ENCODE measurements around the gene KIF14. TPM values are rescaled to one million over a fixed set of nuclear protein-coding genes. Genes with fewer than 3 reads are reported as not detected.

Gene KIF14
- total RNA-seq = 22.1 and 24.4 TPM in 2 replicates

DNA sequence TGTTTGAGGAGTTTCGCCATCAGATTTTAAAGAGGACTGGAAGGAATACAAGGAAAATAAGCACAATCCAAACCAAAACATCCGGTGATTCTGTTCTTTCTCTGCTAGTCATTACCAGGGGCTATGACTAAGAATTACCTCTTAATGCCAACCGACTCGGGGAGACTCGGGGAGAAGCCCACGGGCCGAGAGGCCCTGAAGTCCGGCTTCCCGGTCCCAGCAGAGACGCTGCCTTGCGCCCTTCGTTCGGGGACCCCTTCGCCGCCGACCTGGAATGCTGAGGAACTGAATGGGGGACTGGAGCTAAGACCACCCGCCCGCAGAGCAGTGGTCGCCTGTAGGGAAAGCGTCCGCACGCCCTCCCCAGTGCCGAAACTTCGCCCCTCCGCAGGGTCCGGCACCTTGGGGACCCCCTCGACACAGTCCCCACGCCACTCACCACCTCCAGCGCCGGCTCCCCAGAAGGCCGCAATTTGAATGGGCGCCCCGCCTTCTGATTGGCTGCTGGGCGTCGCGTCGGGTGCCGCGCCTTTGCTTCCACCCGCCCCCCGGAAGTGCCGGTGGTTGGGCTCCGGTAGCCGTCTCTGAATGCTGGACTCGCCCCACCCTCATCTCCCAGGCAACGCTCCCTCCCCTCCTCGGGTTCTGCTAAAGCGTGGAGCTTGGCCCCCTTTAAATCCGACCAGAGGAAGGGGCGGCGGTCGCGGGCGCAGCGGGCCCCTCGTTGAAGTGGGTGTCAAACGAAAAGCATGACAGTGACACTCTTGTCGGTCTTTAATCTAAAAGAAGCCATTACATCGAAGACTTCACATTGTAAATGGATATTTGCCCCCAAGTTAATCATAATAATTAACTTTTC is at the start of gene KIF14:
Gene KIF14, minus strand, starts transcription at position 479 of the 859 bp plus-strand sequence. CDS start 2,028 bp downstream, outside the sequence.
- intact Hi-C loops (cut with micrococcal nuclease) = loop anchor here (1.0 to 5.0 kb wide), 6 partner anchors 50 to 534 kb away; partner anchors contain the start of genes CAMSAP2, KIF21B and TMEM9

DNA sequence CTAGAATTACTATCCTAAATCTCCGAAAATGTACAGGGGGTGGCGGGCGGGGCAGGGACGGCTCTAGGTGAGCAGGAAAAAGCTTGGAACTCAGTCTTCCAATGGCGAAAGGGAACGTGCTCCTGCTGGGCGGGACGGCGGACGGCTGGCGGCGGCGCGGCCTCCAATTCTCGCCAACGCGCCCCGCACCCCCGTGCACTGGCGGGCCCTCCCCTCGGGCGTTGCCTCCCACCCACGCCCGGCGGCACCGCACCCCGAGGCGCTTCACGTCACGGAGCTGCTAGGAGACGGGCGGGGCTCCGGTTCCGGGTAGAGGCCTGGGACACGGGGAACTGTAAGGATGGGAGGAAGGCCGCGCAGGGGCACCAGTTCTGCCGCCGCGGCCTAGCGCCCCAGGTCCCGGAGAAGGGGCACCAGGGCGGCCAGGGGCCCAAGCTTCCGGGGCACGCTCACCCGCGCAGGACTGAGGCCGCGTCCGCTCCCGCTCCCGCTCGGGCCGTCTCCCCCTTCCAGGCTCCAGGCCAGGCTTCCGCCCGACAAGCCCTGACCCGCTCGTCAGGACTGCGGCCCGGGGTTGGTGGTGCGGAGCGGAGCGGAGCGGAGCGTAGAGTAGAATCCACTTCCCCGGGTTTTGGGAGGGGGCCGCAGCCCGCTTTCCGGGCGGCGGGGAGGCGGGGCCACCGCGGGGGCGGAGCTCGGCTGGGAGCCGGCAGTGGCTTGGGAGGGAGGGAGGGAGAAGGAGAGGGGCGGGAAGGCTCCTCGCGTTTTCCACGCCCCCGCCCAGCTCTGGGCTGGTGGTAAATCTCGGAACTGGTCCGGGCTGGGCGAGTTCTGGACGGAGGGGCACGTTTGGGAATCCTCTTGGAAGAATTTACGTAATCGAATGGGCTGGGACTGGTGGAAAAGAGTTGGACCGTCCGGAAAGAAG is 49.0 kb upstream of the KIF14 start, which contains the start of gene DDX59:
Gene DDX59, minus strand, starts transcription at position 594 of the 928 bp plus-strand sequence. CDS start 3,167 bp downstream, outside the sequence.
- intact Hi-C loops (cut with micrococcal nuclease) = loop anchor here (1.0 to 2.0 kb wide), 3 partner anchors 49 to 349 kb away; partner anchors contain the start of genes CAMSAP2 and KIF14

DNA sequence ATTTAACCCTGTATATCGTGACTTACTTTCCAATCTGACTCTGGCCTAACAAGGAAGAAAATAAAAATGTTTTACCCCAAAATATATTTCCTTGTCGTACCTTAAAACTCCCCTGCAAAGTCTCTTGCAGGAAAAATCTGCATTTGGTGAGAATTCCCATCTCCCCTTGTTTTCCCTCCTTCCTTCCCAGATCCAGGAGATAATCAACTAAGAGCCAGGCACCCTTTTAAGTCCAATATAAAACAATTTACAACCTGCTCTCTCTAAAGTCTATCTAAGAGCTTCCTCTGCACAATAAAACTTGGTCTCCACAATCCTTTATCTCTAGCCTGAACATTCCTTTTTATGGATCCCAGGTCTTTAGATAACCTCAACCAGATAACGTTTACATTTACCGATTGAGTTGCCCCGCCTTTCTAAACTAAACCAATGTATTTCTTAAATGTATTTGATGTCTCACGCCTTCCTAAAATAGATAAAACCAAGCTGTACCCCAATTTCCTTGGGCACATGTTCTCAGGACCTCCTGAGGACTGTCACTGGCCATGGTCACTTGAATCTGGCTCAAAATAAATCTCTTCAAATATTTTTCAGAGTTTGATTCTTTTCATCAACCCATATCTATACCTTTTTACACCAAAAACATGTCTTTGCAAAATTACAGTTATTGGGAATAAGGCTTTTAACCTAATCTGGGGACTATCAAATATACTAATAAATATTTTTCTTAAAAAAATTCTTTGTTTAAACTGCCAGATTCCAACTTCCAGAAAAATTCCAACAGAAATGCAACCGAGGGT is 48.2 kb upstream of the KIF14 start:
- intact Hi-C loops (cut with micrococcal nuclease) = no loop called here

DNA sequence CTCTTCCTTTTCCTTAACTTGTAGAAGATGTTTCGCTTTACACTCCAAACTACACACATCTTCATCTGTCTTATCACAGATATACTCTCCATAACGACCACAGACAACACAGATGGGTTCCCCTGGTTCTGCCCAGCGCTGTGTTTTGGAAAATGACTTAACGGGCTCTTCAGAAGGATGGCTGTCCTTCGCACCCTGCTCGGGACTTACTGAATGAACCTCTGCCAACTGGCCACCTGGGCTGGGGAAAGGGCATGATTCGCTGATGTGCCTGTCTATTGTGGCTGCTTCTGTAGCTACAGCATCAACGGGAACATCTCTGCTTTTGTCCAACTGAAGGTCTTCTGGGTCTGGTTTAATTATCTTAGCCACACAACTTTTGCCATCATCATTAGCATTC is 45.8 kb upstream of the KIF14 start:
- intact Hi-C loops (cut with micrococcal nuclease) = no loop called here

GRCh38 chr1:200665861-200666260 is 45.3 kb upstream of the KIF14 start:
- intact Hi-C loops (cut with micrococcal nuclease) = no loop called here

DNA sequence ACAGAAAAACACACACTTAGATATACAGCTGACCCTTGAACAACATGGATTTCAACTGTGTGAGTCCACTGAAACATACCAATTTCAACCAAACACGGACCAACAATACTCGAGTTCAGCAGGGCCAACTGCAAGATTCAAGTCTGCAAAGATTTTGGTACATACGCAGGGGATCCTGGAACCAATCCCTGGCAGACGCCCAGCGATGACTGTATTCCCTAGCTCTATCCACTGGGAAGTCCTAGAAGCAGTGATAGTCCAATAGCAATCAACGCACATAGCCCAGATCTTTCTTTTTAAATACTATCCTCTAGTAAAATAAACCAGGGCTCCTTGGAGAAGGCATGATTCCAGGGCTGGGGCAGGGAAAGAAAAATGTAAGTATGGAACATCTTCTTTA is 40.2 kb upstream of the KIF14 start:
- intact Hi-C loops (cut with micrococcal nuclease) = no loop called here

DNA sequence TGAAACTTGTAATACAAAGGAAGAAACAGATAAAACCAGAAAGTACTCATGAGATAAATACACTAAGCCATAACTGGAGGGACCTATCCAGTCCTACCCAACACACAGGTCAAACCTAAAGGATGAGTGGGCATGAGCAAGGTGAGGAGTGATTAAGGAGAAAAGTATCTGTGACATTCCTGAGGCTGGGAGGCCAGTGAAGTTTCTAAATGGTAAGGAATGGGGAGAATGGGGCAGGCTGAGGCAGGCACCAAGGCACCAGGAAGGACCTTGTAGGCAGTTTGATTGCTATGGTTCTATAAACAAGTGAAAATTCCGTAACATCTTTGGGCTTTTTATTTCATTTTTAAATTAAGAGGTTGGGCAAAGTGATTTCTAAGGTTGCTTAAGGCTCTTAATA is 38.7 kb upstream of the KIF14 start:
- intact Hi-C loops (cut with micrococcal nuclease) = no loop called here

GRCh38 chr1:200658037-200658818 is 37.7 kb upstream of the KIF14 start:
- intact Hi-C loops (cut with micrococcal nuclease) = no loop called here

- intact Hi-C loops (cut with micrococcal nuclease) = no loop called here
Observed at GRCh38 chr1:200654660-200655059, 34.1 kb upstream of the KIF14 start.

- intact Hi-C loops (cut with micrococcal nuclease) = no loop called here
Observed at GRCh38 chr1:200653022-200653462, 32.5 kb upstream of the KIF14 start.

- intact Hi-C loops (cut with micrococcal nuclease) = no loop called here
Observed at GRCh38 chr1:200652378-200652777, 31.8 kb upstream of the KIF14 start.

DNA sequence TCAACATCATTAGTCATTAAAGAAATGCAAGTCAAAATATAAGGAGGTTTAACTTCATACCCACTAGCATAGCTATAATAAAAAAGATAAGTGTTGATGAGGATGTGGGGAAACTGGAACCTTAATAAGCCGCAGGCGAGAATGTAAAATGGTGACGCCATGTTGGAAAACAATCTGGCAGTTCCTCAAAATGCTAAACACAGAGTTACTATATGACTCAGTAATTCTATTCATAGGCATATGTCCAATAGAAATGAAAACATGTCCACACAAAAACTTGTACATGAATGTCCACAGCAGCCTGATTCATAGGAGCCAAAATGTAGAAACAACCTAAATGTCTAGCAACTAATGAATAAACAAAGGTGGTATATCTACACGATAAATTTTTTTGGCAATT is 26.0 kb upstream of the KIF14 start:
- intact Hi-C loops (cut with micrococcal nuclease) = no loop called here

DNA sequence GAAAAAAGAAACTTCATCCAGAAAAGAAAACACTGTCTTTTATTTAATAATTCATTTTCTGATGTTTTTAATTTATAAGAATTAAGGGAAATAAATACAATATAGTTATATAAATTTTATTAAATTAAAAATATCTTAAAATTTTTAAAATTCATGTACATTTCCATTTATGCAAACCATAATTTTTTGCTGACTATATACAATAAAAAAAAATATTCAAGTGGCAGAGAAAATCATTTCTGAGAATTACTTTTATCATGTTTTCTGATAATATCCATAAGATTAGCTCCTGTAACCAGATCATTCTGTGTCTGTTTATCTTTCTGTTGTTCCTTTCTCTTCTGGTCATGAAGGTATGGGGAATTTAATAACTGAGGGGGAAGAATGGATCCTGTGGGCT is 23.5 kb upstream of the KIF14 start:
- intact Hi-C loops (cut with micrococcal nuclease) = no loop called here

- intact Hi-C loops (cut with micrococcal nuclease) = no loop called here
Observed at GRCh38 chr1:200642481-200642880, 21.9 kb upstream of the KIF14 start.

DNA sequence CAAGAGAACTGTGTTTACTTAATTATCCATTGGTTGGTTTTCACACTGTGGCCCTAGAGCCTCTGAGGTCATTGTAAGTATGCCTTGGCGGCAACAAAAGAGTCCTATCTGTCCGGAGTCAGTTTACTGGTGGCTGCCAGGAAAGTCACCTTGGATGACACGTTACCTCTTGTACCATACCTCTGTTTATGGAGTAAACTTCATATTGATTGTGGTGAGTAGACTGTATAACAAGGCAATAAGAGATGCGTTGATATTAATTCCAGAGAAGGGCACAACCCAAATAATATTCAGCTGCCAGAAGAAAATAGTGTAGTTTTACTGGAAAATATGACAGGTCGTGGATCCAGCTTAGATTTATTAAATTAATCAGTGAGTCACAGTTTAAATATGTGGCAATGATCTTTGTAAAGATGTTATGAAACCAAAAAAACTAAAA is 20.4 kb upstream of the KIF14 start:
- intact Hi-C loops (cut with micrococcal nuclease) = no loop called here

DNA sequence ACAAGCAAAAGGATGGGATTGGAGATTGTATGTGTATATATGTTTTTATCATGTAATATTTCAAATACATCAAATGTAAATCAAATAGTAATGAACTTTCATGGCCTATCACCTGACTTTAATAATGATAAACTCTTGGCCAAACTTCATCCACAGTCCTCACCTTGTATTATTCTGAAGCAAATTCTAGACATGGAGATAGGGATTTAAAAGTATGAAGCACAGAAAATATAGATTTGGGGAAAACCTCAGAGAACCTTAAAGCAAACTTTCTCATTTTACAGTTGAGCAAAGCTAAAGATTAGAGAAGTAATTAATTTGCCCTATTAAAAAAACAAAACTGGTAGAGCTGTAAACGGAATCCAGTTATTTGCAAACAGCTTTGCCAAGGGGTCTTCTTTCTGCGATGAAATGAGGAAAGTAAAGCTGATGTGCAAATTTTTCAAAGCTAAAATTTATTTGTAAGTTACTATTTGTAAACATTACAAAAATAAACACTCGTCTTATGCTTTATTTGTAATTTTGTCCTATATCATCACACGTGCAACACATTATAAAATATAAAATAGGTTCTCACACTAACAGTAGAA is 19.9 kb upstream of the KIF14 start:
- intact Hi-C loops (cut with micrococcal nuclease) = no loop called here

DNA sequence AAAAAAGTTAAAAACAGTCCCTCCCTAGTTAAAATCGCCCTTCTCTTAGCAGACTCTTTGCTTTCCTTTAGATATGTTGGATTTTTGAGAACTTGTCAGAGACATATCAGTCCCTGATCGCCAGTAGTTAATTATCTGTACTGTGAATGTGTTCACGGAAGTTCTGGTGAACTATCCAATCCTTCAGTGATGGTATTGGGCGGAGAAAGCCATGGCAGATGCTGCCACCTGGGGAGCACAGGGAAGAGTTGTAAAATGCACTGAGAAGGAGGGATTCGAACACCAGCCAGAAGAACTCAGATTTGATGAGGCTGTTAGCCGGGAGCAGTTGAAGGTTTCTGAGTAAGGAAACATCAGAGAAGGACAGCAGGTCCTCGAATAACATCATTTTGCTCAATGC is 17.5 kb upstream of the KIF14 start:
- intact Hi-C loops (cut with micrococcal nuclease) = no loop called here

DNA sequence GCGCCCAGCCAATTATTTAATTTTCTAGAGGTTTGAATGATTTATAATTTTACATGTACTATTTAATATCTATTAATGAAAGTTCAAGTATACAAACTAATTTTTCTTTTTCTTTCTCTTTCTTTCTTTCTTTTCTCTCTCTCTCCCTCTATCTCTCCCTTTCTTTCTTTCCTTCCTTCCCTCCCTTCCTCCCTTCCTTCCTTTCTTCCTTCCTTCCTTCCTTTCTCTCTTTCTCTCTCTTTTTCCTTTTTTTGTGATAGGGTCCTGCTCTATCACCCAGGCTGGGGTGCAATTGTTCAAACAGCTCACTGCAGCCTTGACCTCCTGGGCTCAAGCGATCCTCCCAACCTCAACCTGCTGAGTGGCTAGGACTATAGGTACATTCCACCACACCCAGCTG is 16.1 kb upstream of the KIF14 start:
- intact Hi-C loops (cut with micrococcal nuclease) = no loop called here

DNA sequence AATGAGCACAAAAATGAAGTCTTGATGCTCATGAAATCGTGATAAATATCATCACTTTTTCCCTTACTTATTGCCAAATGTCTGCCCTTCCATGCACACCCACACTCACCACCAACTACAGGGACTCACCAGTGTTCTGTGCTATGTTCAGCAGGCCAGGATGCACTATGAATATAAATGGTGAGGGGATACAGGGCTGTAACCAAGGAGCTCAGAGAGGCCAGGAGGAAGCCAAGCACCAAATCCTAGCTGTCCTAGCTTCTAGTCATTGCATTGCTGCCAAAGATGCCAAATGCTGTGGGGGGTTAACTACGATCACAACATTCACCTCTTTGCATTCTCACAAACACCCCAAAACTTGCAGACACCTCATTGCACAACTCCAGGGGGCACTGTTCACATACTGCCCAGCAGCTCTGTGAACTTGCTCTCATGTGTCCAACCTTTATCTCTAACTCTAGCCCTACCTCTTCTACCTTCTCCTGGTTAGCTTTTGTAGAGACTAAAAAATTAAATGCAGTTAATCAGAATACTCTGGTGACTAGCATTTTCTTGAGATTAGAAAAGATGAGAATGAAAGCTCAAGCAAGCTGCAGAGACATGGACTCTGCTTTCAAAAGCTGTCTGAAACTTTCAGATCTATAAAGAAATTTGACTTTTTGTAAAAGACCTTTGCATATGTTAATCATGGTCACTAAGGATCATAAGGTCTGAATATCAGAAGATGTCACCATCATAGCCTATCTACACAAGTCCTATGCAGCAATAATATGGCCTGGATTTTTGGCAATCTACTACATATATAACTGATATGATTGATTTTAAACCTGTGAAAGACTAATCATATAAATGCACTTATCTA is 13.9 kb upstream of the KIF14 start:
- intact Hi-C loops (cut with micrococcal nuclease) = no loop called here
